Bone marrow (tissue), 2 donors: Measurements from ENCODE around the gene SAG.

Source experiments
- DNase-seq, 2 donors: peaks; one replicate each; lab custom pipeline; 2025; lab: John Stamatoyannopoulos, UW

Gene SAG

GRCh38 chr2:233380995-233381637 lies 73.5 kb downstream of the SAG start:
- no peak for DNase-seq

GRCh38 chr2:233381638-233381995 lies 74.0 kb downstream of the SAG start:
- no peak for DNase-seq

DNA sequence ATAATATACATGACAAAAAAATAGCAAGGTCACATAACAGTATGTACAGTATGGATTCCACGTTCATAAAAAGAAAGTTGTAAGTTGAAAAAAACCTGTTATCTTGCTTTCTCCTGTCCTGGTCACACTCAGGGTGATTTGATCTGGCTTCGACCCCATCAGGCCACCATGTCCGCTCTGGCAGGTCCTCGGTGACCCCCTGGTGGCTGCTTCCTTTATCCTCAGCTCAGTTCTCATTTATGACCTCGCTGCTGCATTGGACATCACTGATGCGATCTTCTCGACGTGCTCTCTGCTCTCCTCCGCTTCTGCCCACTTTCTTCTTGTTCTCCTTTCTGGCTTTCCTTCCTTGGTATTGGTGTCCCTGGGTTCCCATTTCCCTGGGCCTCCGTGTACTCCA lies 76.4 kb downstream of the SAG start:
- no peak for DNase-seq

GRCh38 chr2:233384811-233385488 lies 77.3 kb downstream of the SAG start:
- DNase-seq, result no peak

- peak in 1 of 2 donors; percentile 88 for DNase-seq
Observed at GRCh38 chr2:233385489-233386044, 78.0 kb downstream of the SAG start.

GRCh38 chr2:233386382-233387041 lies 78.9 kb downstream of the SAG start:
- no peak for DNase-seq

DNA sequence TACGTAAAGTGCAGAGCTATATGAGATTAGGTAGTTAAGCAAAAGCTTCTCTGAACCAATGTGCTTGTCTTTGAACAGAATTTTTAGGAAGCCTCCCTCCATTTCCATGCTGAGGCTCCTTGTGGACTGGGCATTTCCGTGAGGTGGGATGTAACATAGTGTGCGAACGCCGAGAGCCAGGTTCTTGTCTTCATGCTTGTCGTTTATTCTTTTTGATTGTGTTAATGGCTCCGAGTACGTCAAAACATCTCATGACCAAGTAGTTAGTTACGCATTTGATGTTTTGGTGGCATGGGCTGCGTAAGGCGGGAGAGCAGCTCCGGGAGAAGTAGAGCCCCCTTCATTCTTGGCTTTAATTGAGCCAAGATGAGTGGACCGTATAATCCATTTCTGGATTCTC lies 79.6 kb downstream of the SAG start:
- no peak for DNase-seq

GRCh38 chr2:233387667-233388528 lies 80.3 kb downstream of the SAG start:
- DNase-seq, result no peak

GRCh38 chr2:233389601-233390125 lies 82.0 kb downstream of the SAG start:
- no peak for DNase-seq

- no peak for DNase-seq
Observed at GRCh38 chr2:233395687-233396086, 88.1 kb downstream of the SAG start.
